OCI-LY3 (cell line): ENCODE results near the gene TIAL1.

ENCODE experiments used
- H2AFZ ChIP-seq: fragments of 200-600, 300-600 bp; shearing (Covaris generic); 2 replicates; pipeline ENCODE4 v1.6.0; 2014; ENCODE audit warnings: antibody characterized with exemption, low read depth, low read length
- H3K27ac ChIP-seq: fragments of 200-600, 300-600 bp; sonication (generic); 2 replicates; pipeline ENCODE4 v1.5.1; 2014; ENCODE audit warnings: mild to moderate bottlenecking, low read length, moderate library complexity, mixed read lengths
- H3K27me3 ChIP-seq: fragments of 200-600, 300-600 bp; sonication (generic); 2 replicates; pipeline ENCODE4 v1.6.1; 2014; ENCODE audit warnings: low read depth, low read length, mixed read lengths
- H3K36me3 ChIP-seq: fragments of 200-600, 300-600 bp; sonication (generic); replicated peaks from 2 replicates; pipeline ENCODE3; 2014; ENCODE audit warnings: low read depth, low read length, mixed read lengths
- H3K4me1 ChIP-seq: fragments of 300-600, 200-600 bp; sonication (generic); 2 replicates; pipeline ENCODE4 v1.6.1; 2014; ENCODE audit warnings: low read length, mixed read lengths
- H3K4me2 ChIP-seq: fragments of 200-600, 300-600 bp; sonication (generic); 2 replicates; pipeline ENCODE4 v1.6.1; 2014; ENCODE audit warnings: low read length, mixed read lengths
- H3K4me3 ChIP-seq: fragments of 300-600, 200-600 bp; sonication (generic); 2 replicates; pipeline ENCODE4 v1.5.1; 2014; ENCODE audit warnings: antibody characterized with exemption, mild to moderate bottlenecking, low read length, moderate library complexity
- H3K79me2 ChIP-seq: fragments of 300-600, 200-600 bp; shearing (Covaris generic); 2 replicates; pipeline ENCODE4 v1.6.1; 2014; ENCODE audit warnings: mild to moderate bottlenecking, low read length, mixed read lengths
- H3K9ac ChIP-seq: fragments of 300-600, 200-600 bp; shearing (Covaris generic); 2 replicates; pipeline ENCODE4 v1.6.0; 2014; ENCODE audit warnings: mild to moderate bottlenecking, low read length, moderate library complexity
- H3K9me3 ChIP-seq: fragments of 200-600, 300-600 bp; shearing (Covaris generic); 2 replicates; pipeline ENCODE4 v1.6.1; 2014; ENCODE audit warnings: low read length, mixed read lengths; ENCODE audit not compliant: insufficient read depth
- H4K20me1 ChIP-seq: fragments of 200-600, 300-600 bp; sonication (generic); 2 replicates; pipeline ENCODE4 v1.6.1; 2016; ENCODE audit warnings: low read length, mixed read lengths; ENCODE audit not compliant: insufficient read depth
- EZH2phosphoT487 ChIP-seq: fragments of 200-600 bp; shearing (Covaris generic); IDR thresholded peaks from 2 replicates; pipeline ENCODE4 v1.6.1; 2018; ENCODE audit warnings: antibody characterized with exemption, mixed run types, low read depth
- TF ChIP-seq, protein P1 (sequence below): fragments of 200-600, 300-600 bp; sonication (generic); IDR thresholded peaks from 2 replicates; pipeline ENCODE4 v1.5.1; 2014; ENCODE audit warnings: antibody characterized with exemption, low read length, low read depth

The TIAL1 gene

DNA sequence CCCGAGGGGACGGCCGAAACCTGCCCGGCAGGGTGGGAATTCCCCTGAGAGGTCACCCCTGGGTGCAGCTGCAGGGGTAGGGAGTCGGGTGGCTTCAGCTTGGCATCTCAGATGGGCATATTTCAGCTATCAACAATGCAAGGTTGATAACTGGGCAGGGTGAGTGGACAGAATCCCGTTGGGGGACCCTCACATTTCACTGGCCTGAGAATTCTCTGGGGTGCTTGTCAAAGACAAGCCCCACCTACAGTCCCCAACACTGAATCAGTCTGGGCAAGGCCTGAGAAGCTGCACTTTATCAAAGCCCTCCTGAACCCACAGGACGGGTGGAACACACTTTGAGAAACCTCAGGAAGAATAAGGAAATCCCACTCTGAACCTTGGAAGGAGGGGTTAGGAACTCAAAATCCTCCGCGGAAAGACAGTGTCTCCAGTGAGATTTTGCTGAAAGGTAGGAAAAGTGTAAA, 57.4 kb downstream of the TIAL1 start:
- peaks cover 31% of the 10 kb centered on the region for H3K4me1 ChIP-seq
- H3K27me3 ChIP-seq = no peaks in the 10 kb centered on the region
- H4K20me1 ChIP-seq = peaks cover 52% of the 10 kb centered on the region
- peak overlapping the region; percentile 24; the same call in 1 of the 2 replicates for H3K9ac ChIP-seq
- peak overlapping the region; percentile 62 for H3K4me3 ChIP-seq
- H2AFZ ChIP-seq = no peak overlapping the region
- H3K79me2 ChIP-seq = peaks cover 76% of the 10 kb centered on the region
- peaks cover 6% of the 10 kb centered on the region for H3K36me3 ChIP-seq
- H3K9me3 ChIP-seq = no peaks in the 10 kb centered on the region
- peak overlapping the region; percentile 93 for H3K4me2 ChIP-seq
- H3K27ac ChIP-seq = no peak overlapping the region
- TF ChIP-seq, protein P1, sequence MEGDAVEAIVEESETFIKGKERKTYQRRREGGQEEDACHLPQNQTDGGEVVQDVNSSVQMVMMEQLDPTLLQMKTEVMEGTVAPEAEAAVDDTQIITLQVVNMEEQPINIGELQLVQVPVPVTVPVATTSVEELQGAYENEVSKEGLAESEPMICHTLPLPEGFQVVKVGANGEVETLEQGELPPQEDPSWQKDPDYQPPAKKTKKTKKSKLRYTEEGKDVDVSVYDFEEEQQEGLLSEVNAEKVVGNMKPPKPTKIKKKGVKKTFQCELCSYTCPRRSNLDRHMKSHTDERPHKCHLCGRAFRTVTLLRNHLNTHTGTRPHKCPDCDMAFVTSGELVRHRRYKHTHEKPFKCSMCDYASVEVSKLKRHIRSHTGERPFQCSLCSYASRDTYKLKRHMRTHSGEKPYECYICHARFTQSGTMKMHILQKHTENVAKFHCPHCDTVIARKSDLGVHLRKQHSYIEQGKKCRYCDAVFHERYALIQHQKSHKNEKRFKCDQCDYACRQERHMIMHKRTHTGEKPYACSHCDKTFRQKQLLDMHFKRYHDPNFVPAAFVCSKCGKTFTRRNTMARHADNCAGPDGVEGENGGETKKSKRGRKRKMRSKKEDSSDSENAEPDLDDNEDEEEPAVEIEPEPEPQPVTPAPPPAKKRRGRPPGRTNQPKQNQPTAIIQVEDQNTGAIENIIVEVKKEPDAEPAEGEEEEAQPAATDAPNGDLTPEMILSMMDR = no peak
- TF ChIP-seq EZH2phosphoT487 = no peak

DNA sequence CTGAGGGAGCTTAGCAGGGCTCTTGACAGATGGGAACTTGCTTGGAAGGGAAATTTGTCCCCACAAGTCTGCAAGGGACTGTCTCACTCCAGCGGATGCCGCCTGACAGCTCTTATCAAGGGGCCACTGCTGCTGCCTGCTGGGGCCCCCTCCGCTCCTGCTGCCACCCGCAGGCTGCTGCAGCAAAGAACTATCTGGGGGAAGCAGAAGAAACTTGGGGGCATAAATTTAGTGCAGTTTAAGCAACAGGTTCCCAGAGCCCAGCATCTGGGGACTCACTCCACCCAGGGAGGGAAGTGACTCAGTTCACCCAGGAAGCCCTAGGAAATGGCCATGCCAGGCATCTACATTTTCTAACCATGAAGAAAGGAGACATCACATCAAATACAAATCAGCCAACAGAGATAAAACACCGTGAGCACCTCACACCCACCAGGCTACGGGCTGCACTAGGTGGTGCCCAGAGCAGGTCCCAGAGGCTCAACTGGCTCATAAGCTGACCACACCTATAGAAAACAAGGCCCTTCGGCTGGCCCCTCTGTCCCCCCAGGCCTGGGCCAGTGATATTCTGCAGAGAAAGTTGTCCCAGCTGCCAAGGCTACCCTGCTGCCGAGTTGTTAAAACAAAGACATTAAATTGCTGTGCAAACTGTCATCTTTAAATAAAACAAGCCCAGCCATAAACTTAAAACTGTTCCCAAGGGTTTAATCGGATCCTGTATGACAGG, 58.0 kb downstream of the TIAL1 start:
- Histone ChIP-seq H3K27me3 (no peaks in the 10 kb centered on the region), H2AFZ (no peak overlapping the region), H3K36me3 (peaks cover 6% of the 10 kb centered on the region), H3K4me1 (peaks cover 31% of the 10 kb centered on the region), H3K4me2 (peak overlapping the region; percentile 93), H3K9ac (peak overlapping the region; percentile 24; the same call in 1 of the 2 replicates), H3K4me3 (peak overlapping the region; percentile 62), H3K79me2 (peaks cover 78% of the 10 kb centered on the region), H3K9me3 (no peaks in the 10 kb centered on the region), H3K27ac (no peak overlapping the region), H4K20me1 (peaks cover 52% of the 10 kb centered on the region)
- no peak for TF ChIP-seq EZH2phosphoT487
- TF ChIP-seq, protein P1 = no peak

DNA sequence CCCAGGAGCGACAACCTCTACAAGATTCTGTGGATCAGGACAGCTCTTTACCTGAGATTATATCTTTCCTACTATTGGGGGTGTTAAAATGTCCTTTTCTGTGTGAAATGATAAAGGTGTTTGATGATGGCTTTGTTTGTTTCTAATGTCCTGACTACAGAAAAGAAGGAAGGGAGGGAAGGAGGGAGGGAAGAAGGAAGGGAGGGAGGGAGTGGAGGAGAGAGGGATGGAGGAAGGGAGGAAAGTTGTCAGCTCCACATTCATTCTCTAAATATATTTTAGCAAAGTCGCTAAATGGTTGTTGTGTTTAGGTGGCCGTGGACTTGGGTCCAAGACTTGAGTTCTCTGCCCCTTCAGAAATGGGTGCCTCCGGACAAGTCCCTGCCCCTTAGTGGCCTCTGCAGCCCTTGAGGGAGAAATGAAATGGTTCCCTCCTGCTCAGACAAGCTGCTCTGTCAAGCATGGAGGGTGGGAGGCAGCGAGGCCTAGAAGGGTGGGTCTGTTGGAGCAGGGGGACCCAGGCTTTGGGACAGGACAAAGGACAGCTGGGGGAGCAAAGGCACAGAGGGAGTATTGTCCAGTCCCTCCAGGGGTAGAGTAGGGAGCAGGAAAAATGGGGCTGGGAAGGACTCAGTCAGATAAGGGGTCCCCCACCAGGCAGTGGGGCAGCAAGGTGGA, 58.7 kb downstream of the TIAL1 start:
- TF ChIP-seq EZH2phosphoT487 = no peak
- TF ChIP-seq, protein P1 = no peak
- Histone ChIP-seq H3K4me2 (peak overlapping the region; percentile 93; the same call in 1 of the 2 replicates), H4K20me1 (peaks cover 54% of the 10 kb centered on the region)

GRCh38 chr10:119536508-119537025, 60.2 kb downstream of the TIAL1 start:
- H3K27ac ChIP-seq = no peak overlapping the region
- TF ChIP-seq, protein P1 = no peak
- TF ChIP-seq EZH2phosphoT487 = no peak
- no peak overlapping the region for H3K4me2 ChIP-seq
- no peaks in the 10 kb centered on the region for H3K27me3 ChIP-seq
- peaks cover 61% of the 10 kb centered on the region for H4K20me1 ChIP-seq
- peaks cover 90% of the 10 kb centered on the region for H3K79me2 ChIP-seq
- H3K9me3 ChIP-seq = no peaks in the 10 kb centered on the region
- peaks cover 6% of the 10 kb centered on the region for H3K36me3 ChIP-seq
- no peak overlapping the region for H2AFZ ChIP-seq
- H3K9ac ChIP-seq = no peak overlapping the region
- peaks cover 31% of the 10 kb centered on the region for H3K4me1 ChIP-seq
- H3K4me3 ChIP-seq = no peak overlapping the region

More for the DNA sequence above, 58.7 kb downstream of the TIAL1 start:
- H3K4me3 ChIP-seq = no peak overlapping the region
- H3K27me3 ChIP-seq = no peaks in the 10 kb centered on the region
- peaks cover 31% of the 10 kb centered on the region for H3K4me1 ChIP-seq
- H3K79me2 ChIP-seq = peaks cover 85% of the 10 kb centered on the region
- H2AFZ ChIP-seq = no peak overlapping the region
- no peak overlapping the region for H3K27ac ChIP-seq
- peaks cover 6% of the 10 kb centered on the region for H3K36me3 ChIP-seq
- H3K9me3 ChIP-seq = no peaks in the 10 kb centered on the region
- no peak overlapping the region for H3K9ac ChIP-seq
